ENCODE results near the gene SYTL3.

SYTL3 gene

DNA sequence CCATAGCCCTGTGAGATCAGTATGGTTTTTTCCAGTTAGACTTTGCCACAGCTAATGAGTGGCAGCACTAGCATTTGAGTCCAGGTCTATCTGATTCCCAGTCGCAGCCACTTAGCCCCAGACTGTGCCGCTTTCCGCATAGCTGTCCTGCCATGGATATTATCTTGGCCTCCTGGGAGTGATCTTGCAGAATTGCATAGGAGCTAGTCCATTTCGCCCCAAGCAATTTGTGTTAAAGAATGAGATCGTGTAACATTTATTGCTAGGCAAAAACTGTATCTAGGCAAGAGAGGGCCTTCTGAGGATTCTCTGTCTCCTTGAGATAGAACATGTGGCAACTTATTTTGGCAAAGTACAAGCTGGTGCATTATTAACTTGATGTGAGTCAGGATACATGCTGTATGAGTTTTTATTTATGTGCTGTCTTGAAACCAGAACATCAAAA, 95.2 kb downstream of the SYTL3 start:
- no peak overlapping the region for H3K4me3 Mint-ChIP-seq
- H3K27me3 Mint-ChIP-seq, result no peaks in the 10 kb centered on the region
- no peaks in the 10 kb centered on the region for H3K4me1 Mint-ChIP-seq (ENCODE audit: low read depth)
- peaks cover under 1% of the 10 kb centered on the region for H3K36me3 Mint-ChIP-seq (ENCODE audit: low read depth)
- H3K9me3 Mint-ChIP-seq, result peaks cover 1% of the 10 kb centered on the region
- intact Hi-C loops (cut with micrococcal nuclease), result no loop called here
- no peak overlapping the region for H3K27ac Mint-ChIP-seq

DNA sequence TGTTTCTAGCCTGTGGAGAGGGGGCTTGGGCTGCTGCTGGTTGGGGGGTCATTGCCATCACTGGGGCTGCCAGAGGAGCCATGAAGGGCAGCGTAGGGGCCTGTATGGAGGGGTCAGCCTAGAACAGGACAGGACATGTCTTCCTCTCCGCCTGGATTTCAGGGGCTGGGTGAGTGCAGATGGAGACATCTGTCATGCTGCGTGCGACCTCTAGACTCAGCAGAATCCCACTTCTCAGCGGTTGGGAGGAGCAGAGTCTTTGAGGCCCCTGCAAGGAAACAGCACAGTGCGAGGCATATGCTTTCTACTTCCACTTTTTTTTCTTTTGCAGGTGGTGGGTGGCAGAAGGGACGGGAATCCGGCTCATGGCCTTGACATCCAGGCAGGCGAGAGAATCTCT, 101.4 kb downstream of the SYTL3 start:
- H3K9me3 Mint-ChIP-seq, result no peaks in the 10 kb centered on the region
- no peaks in the 10 kb centered on the region for H3K4me1 Mint-ChIP-seq (ENCODE audit: low read depth)
- H3K4me3 Mint-ChIP-seq, result no peak overlapping the region
- no peaks in the 10 kb centered on the region for H3K36me3 Mint-ChIP-seq (ENCODE audit: low read depth)
- H3K27ac Mint-ChIP-seq, result no peak overlapping the region
- intact Hi-C loops (cut with micrococcal nuclease), result no loop called here
- no peaks in the 10 kb centered on the region for H3K27me3 Mint-ChIP-seq

DNA sequence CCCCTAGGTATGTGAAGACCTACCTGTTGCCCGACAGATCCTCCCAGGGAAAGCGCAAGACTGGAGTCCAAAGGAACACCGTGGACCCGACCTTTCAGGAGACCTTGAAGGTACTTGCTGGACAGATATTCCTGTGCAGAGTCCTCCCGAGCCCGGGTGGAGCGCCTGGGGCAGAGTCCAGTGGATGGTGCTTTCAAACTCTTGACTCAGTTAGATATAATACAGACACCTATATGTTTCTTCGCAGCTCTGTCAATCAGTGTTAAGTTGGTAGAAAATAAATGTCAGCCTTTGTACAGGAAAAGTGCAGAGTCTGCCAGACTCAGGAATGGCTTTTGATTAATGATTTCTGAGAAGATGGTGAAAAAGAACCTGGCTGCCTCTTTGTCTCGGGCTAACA, 102.1 kb downstream of the SYTL3 start:
- H3K27ac Mint-ChIP-seq, result no peak overlapping the region

DNA sequence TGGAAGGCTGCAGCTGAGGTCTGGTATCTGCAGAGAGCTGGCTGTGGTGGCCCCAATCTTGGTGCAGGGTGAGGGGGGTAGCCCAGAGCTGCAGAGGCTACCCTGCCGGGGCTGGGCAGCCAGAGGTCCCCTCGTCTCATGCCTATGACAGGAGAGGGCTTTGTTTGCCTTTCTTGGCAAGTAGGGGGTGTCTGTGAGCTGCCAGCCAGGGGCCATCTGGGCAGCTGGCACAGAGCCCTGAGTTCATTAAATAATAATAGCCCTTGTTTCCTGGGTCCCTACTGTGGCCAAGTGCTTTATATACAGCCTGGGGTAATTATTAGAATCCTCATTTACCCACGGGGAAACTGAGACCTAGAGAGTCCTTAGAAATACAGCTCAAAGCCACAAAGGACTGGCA, 102.8 kb downstream of the SYTL3 start:
- intact Hi-C loops (cut with micrococcal nuclease), result no loop called here
- H3K4me1 Mint-ChIP-seq (ENCODE audit: low read depth), result no peaks in the 10 kb centered on the region
- no peaks in the 10 kb centered on the region for H3K27me3 Mint-ChIP-seq
- H3K4me3 Mint-ChIP-seq, result no peak overlapping the region
- no peaks in the 10 kb centered on the region for H3K9me3 Mint-ChIP-seq
- H3K36me3 Mint-ChIP-seq (ENCODE audit: low read depth), result no peaks in the 10 kb centered on the region
- H3K27ac Mint-ChIP-seq, result no peak overlapping the region

More for the DNA sequence above, 102.1 kb downstream of the SYTL3 start:
- intact Hi-C loops (cut with micrococcal nuclease), result no loop called here
- no peak overlapping the region for H3K4me3 Mint-ChIP-seq
- no peaks in the 10 kb centered on the region for H3K27me3 Mint-ChIP-seq
- no peaks in the 10 kb centered on the region for H3K36me3 Mint-ChIP-seq (ENCODE audit: low read depth)
- H3K4me1 Mint-ChIP-seq (ENCODE audit: low read depth), result no peaks in the 10 kb centered on the region
- no peaks in the 10 kb centered on the region for H3K9me3 Mint-ChIP-seq

DNA sequence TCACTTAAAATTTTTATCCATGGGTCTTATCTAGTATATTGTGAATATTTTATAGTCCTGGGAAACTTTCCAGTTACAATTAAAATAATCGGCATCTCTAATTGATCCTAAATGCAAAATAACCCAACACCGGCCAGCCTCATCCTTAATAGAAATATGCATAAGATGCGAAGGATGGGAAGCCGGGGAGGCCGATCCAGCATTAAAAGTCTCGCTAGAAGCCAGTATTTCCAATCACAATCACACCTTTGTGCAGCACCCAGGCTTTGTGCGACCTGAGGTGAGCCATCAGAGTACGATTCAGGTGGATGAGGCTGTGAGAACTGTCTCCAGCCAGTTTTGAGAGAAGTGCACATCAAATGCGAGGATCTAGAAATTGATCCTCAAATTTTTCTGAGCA, 104.0 kb downstream of the SYTL3 start:
- Mint-ChIP-seq H3K9me3 (no peaks in the 10 kb centered on the region), H3K36me3 (ENCODE audit: low read depth) (no peaks in the 10 kb centered on the region), H3K27me3 (no peaks in the 10 kb centered on the region), H3K27ac (no peak overlapping the region), H3K4me3 (no peak overlapping the region), H3K4me1 (ENCODE audit: low read depth) (no peaks in the 10 kb centered on the region)
- intact Hi-C loops (cut with micrococcal nuclease), result no loop called here

DNA sequence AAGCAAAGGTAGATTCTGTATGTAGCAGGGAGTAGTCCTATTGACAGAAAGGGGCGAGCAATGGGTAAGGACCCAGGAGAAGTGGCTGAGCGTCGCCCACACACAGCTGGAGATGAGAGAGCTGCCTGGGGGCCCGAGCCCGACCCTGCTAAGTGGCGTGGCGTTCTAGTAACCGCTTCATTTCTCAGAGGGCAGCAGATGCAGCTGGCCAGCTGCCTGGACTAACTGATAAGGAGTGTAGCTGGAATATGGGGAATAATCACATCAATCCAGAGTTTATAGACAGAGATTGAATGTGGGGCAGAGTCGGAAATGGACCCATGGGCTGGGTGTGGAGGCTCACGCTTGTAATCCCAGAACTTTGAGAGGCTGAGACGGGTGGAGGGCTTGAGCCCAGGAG, 104.9 kb downstream of the SYTL3 start:
- no peaks in the 10 kb centered on the region for H3K27me3 Mint-ChIP-seq
- H3K4me1 Mint-ChIP-seq (ENCODE audit: low read depth), result peaks cover under 1% of the 10 kb centered on the region
- intact Hi-C loops (cut with micrococcal nuclease), result no loop called here
- no peak overlapping the region for H3K4me3 Mint-ChIP-seq
- H3K36me3 Mint-ChIP-seq (ENCODE audit: low read depth), result no peaks in the 10 kb centered on the region
- no peaks in the 10 kb centered on the region for H3K9me3 Mint-ChIP-seq
- H3K27ac Mint-ChIP-seq, result no peak overlapping the region

DNA sequence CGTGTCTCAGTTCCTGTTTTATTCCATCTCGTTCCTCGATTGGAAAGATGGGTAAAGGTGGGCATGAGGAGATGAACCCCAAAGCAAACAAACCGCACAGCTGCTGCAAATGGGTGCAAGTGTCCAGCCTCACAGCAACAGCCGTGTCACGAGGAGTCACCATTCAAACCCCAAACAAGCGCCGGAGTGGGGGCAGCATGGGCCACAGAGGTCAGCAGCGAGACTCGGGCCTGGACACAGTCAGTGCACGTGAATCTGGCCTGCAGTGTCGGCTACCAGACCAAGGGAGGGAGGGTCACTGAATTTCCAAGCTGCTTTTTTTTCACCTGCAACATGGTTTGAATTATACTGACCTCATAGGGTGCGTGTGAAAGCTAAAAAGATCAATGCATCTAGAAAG, 105.8 kb downstream of the SYTL3 start:
- no peak overlapping the region for H3K4me3 Mint-ChIP-seq
- no peak overlapping the region for H3K27ac Mint-ChIP-seq
- intact Hi-C loops (cut with micrococcal nuclease), result no loop called here
- H3K9me3 Mint-ChIP-seq, result no peaks in the 10 kb centered on the region
- H3K27me3 Mint-ChIP-seq, result no peaks in the 10 kb centered on the region
- peaks cover 9% of the 10 kb centered on the region for H3K4me1 Mint-ChIP-seq (ENCODE audit: low read depth)
- H3K36me3 Mint-ChIP-seq (ENCODE audit: low read depth), result no peaks in the 10 kb centered on the region

DNA sequence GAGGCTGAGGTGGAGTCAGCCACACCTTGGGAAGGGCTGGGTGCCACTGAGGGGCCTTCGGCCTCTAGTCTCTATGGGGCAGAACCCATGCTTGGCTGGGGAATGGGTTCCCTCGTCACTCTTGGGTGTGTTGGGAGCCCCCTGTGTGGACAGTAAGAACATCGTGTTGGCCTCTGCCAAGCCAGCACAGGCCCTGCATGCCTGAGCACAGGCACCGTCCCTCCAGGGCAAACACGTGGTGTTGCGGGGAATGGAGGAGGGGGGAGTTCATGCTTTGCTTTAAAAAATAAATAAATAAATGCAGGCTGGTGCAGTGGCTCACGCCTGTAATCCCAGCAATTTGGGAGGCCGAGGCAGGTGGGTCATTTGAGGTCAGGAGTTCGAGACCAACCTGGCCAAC, 106.3 kb downstream of the SYTL3 start:
- no peaks in the 10 kb centered on the region for H3K27me3 Mint-ChIP-seq
- H3K4me1 Mint-ChIP-seq (ENCODE audit: low read depth), result peaks cover 10% of the 10 kb centered on the region
- H3K36me3 Mint-ChIP-seq (ENCODE audit: low read depth), result no peaks in the 10 kb centered on the region
- no peaks in the 10 kb centered on the region for H3K9me3 Mint-ChIP-seq
- intact Hi-C loops (cut with micrococcal nuclease), result no loop called here
- H3K27ac Mint-ChIP-seq, result no peak overlapping the region
- no peak overlapping the region for H3K4me3 Mint-ChIP-seq

DNA sequence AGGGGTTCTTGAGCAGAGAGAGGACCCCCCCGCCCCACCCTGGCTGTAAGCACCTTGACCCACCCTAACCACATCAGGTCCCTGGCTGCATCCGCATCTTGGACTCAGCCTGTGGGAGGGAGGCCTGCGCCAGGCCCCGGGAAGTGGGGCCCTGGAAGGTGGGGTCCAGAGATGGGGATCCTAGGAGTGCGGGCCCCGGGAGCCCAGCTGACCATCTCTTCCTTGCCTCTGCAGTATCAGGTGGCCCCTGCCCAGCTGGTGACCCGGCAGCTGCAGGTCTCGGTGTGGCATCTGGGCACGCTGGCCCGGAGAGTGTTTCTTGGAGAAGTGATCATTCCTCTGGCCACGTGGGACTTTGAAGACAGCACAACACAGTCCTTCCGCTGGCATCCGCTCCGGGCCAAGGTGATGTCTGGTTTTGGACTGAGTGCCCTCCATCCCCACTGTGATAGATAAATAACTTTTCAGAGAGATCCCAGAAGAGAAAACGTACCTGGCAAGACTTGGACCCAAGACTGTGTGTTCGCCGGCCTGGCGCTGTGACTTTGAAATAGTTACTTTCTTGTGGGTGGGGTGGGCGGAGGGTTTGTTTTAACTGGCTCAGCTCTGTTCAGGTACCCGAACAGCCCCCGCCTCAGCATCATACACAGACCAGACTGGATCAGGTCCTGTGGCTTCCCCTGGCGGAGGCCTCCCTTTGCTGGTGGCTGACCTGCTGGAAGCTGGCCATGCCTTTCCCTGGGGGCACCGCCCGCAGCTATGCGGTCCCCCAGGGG, 107.3 kb downstream of the SYTL3 start:
- H3K27ac Mint-ChIP-seq, result no peak overlapping the region
- no peaks in the 10 kb centered on the region for H3K9me3 Mint-ChIP-seq
- H3K27me3 Mint-ChIP-seq, result no peaks in the 10 kb centered on the region
- no peaks in the 10 kb centered on the region for H3K36me3 Mint-ChIP-seq (ENCODE audit: low read depth)
- peaks cover 17% of the 10 kb centered on the region for H3K4me1 Mint-ChIP-seq (ENCODE audit: low read depth)
- intact Hi-C loops (cut with micrococcal nuclease), result no loop called here
- no peak overlapping the region for H3K4me3 Mint-ChIP-seq

DNA sequence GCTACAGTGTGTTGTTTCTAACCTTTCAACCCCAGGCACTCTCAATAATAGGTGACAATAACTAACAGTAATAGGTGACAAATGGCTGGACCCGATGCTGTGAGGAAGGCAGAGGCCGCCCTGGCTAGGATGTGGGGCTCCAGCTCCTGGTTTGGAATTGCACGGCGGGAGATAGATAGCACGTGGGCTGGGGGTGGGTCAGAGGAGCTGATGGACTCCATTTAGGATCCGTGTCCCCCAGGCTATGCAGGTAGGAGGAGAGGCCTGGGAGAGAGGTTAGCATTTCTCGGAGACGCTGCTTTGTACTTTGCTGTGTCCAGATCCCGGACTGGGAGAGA, 107.9 kb downstream of the SYTL3 start:
- peaks cover under 1% of the 10 kb centered on the region for H3K36me3 Mint-ChIP-seq (ENCODE audit: low read depth)
- H3K27ac Mint-ChIP-seq, result no peak overlapping the region

DNA sequence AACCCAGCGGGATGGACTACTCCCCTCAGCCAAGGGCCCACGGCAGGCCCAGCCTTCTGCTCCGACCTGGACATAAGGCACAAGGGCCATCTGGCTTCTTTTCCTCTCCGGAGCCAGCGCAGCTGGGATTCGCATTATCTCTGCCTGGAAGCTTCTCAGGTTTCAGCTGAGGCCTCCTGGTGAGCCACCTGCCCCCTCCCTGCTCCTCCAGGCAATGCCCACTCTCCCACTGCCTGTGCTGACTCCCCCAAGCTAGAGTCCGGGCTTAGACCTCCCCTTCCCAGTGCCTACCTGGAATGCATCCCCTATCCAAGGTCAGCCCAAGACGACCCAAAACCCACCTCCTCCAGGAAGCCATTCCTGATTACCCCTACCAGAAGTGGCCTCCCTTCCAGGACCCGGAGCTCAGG, 108.6 kb downstream of the SYTL3 start:
- intact Hi-C loops (cut with micrococcal nuclease), result no loop called here
- Mint-ChIP-seq H3K36me3 (ENCODE audit: low read depth) (peaks cover 6% of the 10 kb centered on the region), H3K9me3 (no peaks in the 10 kb centered on the region), H3K4me3 (no peak overlapping the region), H3K4me1 (ENCODE audit: low read depth) (peaks cover 17% of the 10 kb centered on the region), H3K27ac (no peak overlapping the region), H3K27me3 (no peaks in the 10 kb centered on the region)

More for the DNA sequence above, 107.9 kb downstream of the SYTL3 start:
- Mint-ChIP-seq H3K4me1 (ENCODE audit: low read depth) (peaks cover 17% of the 10 kb centered on the region), H3K4me3 (no peak overlapping the region), H3K9me3 (no peaks in the 10 kb centered on the region), H3K27me3 (no peaks in the 10 kb centered on the region)
- intact Hi-C loops (cut with micrococcal nuclease), result no loop called here

DNA sequence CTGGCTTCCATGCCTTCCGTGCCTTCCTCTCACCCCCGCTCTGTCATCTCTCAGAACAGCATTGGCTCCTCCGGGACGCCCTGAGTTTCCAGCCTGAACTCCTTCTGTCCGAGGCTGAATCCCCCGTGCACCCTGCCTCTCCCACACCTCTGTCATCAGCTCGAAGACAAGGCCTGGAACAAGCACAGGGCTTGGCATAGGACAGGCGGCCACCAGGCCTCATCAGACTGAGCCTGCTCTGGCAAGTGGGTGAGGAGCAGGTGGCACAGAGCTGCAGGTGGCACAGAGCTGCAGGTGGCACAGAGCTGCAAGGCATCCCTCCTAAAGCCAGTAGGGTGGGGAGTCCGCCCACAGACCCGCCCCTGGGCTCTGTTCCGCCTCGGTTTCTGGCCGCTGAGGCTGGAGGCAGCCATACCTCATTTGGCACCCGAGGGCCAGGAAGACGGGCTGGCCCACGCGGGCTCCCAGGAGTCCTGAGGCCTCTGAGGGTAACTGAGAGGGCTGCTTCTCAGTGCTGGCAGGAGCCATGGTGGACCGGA, 109.2 kb downstream of the SYTL3 start:
- Mint-ChIP-seq H3K4me3 (no peak overlapping the region), H3K9me3 (no peaks in the 10 kb centered on the region), H3K4me1 (ENCODE audit: low read depth) (peaks cover 19% of the 10 kb centered on the region), H3K36me3 (ENCODE audit: low read depth) (peaks cover 9% of the 10 kb centered on the region), H3K27me3 (no peaks in the 10 kb centered on the region), H3K27ac (no peak overlapping the region)
- intact Hi-C loops (cut with micrococcal nuclease), result no loop called here

DNA sequence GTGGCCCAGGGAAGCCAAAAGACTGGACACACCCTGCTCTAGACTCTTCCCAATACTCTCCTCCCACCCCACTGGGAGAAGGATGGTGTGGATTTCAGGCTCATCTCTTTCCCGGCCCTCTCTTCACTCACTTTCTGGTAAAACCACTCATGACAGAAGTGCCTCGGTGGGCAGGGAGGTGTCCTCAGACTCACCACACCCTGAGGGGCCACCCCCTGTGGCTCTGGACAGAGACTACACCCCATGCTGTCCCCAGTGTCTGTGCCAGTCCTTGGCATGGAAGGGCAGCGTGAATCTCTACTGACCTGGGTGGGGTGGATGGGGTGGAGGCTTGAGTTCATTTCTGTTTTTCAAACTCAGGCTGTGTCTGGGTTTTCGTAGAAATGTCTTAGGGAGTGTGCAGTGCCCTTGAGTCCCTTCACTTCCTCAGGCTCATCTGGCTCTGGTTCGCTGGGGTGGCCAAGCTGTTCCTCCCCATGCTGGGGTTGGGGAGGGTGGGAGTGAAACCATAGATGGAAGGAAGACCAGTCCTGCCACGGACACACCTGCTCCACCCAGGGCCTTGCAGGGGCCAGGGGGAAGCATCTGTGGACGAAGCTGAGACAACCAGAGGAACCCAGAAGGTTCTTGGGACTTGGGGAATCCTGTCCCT, 110.2 kb downstream of the SYTL3 start:
- Mint-ChIP-seq H3K4me1 (ENCODE audit: low read depth) (peaks cover 21% of the 10 kb centered on the region), H3K4me3 (no peak overlapping the region), H3K9me3 (no peaks in the 10 kb centered on the region), H3K36me3 (ENCODE audit: low read depth) (peaks cover 20% of the 10 kb centered on the region), H3K27me3 (no peaks in the 10 kb centered on the region), H3K27ac (no peak overlapping the region)
- intact Hi-C loops (cut with micrococcal nuclease), result loop anchor here (10.0 kb wide), 1 partner anchor 55 kb away; no protein-coding TSS in a partner anchor

DNA sequence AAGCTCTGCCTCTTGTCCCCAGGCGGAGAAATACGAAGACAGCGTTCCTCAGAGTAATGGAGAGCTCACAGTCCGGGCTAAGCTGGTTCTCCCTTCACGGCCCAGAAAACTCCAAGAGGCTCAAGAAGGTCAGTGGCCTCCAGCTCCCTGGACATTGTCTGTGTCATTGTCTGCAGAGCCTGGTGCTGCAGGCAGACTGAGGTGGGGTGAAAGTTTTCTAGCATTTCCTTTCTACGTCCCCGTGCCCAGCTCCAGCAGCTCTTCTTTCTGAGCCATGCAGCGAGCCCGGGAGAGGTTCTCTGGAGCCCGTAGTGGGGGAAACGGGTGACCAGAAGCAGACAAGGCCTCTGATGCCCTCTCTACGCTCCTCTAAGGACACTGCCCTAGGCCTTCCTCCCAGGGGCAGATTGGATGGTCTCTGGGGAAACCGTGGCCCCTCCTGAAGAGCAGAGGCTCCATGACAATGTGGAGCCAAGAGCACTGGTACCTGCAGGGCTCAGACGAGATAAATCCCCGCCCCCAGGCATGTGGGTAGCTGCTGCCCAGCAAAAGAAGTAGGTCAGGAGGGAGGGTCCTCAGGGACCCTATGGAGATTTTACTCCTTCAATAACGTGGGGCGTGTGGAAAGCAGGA, 110.9 kb downstream of the SYTL3 start:
- intact Hi-C loops (cut with micrococcal nuclease), result loop anchor here (10.0 kb wide), 1 partner anchor 56 kb away; no protein-coding TSS in a partner anchor
- Mint-ChIP-seq H3K4me3 (no peak overlapping the region), H3K27me3 (no peaks in the 10 kb centered on the region), H3K4me1 (ENCODE audit: low read depth) (peaks cover 21% of the 10 kb centered on the region), H3K27ac (no peak overlapping the region), H3K9me3 (no peaks in the 10 kb centered on the region), H3K36me3 (ENCODE audit: low read depth) (peaks cover 26% of the 10 kb centered on the region)
